GM18505 (cell line): ENCODE measurements around the gene PROX1.

ENCODE experiments used
- ATAC-seq: cut with Tn5 transposase; IDR thresholded peaks from one replicate; pipeline ENCODE4 v1.9.1; 2021; ENCODE audit not compliant: unreplicated experiment
- POLR2A ChIP-seq: IDR thresholded peaks from 4 replicates; pipeline ENCODE4 v1.6.1; 2011; ENCODE audit warnings: borderline replicate concordance; ENCODE audit not compliant: insufficient read depth, insufficient read length; ENCODE audit errors: extremely low read depth

Gene PROX1

DNA sequence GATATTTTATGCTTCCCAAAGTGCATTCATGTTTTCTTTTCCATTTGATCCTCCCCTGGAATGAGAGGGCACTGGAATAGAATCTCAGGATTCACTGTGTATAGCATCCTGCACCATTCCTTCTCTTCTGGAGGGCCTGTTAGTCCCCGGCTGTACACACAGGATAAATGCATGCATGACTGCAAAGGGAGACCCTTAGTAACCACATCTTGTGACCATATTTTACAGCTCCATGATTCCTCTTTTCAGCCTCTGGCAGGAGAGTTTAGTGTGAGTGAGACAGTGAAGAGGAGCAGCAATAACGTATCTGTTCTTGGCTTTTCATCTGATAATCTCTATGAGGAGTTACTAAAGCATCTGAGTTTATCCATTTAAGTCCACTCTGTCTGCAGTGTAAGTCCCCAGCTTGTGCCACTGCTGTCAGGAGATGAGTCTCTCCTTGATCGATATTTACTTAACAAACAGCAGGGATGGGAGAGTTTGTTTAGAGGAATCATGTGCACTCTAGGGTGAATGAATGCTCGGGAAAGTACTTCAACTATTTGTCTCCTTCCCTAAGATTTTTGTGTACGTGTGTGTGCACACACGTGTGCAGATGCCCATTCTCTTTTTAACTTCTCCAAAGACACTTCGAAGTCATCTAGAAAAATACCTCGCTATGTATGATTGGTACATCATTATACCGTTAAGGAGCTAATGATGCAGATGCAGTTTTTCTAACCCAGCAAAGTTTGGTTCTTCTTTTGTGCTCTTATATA, 41.1 kb downstream of the PROX1 start:
- TF ChIP-seq POLR2A = no peak
- no peak for ATAC-seq

DNA sequence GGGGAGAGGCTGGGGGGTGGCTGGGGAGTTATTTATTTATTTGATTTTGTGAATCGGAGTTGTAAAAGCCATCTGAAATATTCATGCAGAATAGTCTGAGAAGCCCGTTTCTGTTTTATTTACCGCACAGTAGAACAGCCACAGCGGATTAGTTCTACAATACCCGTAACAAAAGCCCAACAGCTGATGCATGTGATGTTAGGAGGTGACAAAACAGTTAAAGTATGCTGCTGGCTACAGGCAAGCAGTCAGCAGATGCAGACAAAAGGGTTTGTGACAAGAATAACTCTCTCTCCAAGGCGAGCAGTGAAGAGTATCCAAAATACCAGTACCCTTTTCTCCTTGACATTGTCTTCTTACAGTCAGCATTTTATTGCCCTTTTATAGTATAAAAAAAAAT, 42.0 kb downstream of the PROX1 start:
- ATAC-seq = no peak
- TF ChIP-seq POLR2A = no peak

DNA sequence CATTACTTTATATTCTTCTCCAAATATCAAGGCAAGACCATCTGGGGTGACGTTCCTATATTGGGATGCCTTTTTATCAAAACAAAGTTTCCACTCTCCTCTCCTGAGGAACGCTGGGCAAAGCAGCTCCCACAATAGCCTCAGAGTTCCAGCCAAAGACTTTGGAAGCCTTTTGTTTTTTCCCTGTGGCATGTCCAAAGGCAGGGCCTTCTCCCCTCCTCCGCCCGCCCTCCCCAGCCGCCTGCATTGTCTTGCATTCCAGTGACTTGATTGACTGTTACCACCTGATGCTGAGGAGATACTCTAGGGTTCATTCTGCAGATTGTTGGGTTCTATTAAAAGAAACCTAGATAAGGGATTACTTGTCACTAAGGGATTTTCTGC, 43.5 kb downstream of the PROX1 start:
- ATAC-seq = no peak
- TF ChIP-seq POLR2A = no peak

DNA sequence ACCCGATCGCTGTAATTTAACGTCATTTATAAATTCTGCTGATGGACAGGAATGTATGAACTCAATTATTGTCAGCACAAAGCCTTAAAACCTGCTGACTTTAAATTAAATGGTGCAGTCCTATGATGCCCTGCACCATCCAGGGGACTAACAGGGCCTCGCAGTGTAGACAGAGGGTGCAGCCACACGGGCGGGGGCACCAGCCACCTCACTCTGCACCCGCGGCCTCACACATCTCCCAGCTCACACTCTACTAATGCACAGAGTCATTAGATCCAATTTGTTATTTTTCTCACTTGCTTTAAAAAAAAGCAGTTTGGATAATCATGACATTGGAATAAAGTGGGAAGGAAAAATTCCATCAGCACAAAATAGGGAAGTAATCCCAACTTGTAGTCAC, 49.7 kb downstream of the PROX1 start:
- ATAC-seq = no peak
- no peak for TF ChIP-seq POLR2A

DNA sequence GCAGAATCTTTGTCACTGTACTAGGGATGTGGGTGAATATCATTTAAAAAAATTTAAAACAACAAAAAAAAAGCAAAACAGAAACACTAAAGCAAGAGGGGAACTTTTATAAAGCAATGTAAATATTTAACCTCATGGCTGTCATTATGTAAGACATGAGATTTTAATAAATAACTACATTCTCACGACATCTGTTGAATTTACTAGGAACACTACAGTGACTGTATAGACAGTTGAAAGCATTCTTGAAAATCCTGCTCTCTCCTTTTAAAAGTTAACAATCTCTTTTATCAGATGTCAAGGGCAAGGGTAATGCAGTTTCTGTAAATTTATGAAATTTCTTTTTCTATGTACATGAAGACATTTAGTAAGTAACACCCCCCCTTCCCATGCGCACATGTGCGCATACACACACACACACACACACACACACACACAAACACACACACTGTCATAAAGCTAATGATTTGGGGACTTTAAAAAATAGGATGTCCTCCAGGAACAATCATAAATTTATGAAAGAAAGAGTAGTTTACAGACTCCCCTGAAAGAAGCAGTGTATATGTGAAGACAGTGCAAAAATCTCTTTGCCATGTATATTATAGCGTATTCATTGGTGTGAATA, 51.7 kb downstream of the PROX1 start:
- ATAC-seq = no peak
- TF ChIP-seq POLR2A = no peak

DNA sequence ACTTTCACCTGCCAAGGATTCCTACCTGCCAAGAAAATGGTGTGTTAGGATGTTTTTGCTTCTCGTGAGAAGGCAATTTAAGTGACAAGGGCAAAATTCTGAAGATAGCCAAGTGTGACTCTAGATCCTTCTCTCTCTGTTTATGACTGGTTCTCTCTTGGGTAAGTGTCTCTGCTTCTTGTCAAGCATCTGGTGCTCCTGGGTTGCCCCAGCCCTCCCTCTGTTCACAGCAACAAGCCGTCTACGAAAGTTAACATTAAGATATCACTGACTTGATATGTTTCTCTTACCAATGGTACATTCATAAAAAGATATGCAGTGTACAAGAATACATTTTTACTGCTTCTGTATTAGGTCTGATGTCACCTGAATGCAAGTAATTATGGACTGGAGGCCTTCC, 55.4 kb downstream of the PROX1 start:
- no peak for ATAC-seq
- no peak for TF ChIP-seq POLR2A

DNA sequence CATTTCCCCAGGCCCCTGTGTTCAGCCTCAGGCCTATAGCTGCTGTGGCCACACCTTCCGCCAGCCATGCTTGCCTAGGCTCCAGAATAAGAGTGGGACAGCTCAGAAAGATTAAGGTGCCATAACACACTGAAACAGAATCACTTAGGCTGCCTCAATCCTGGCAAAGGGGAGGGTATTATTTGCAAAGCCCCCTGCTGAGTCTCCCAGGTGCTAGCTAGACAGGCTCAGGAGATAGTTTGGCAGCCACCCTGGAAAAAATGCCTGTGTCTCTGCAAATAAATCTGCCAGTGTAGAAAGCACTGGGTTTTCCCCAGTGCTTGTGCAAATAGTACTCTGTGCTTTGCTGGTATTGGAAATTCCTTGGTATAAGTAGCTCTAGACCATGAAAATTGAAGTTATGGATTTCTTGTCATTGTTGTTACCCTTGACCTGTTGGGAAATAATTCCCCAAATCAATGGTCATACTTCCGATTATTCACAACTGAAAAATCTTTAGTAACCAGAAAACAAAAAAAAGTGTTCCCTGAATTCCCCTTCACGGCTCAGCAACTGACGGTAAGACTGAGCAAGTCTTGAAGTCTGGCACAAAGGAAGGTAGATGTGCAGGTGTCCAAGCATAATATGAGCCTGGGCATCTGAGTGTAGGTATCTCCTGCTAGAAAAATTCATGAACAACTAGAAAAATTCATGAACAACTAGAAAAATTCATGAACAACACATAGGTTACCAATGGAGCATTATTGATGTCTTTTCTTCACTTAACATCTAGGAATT, 56.9 kb downstream of the PROX1 start:
- no peak for ATAC-seq
- TF ChIP-seq POLR2A = no peak

DNA sequence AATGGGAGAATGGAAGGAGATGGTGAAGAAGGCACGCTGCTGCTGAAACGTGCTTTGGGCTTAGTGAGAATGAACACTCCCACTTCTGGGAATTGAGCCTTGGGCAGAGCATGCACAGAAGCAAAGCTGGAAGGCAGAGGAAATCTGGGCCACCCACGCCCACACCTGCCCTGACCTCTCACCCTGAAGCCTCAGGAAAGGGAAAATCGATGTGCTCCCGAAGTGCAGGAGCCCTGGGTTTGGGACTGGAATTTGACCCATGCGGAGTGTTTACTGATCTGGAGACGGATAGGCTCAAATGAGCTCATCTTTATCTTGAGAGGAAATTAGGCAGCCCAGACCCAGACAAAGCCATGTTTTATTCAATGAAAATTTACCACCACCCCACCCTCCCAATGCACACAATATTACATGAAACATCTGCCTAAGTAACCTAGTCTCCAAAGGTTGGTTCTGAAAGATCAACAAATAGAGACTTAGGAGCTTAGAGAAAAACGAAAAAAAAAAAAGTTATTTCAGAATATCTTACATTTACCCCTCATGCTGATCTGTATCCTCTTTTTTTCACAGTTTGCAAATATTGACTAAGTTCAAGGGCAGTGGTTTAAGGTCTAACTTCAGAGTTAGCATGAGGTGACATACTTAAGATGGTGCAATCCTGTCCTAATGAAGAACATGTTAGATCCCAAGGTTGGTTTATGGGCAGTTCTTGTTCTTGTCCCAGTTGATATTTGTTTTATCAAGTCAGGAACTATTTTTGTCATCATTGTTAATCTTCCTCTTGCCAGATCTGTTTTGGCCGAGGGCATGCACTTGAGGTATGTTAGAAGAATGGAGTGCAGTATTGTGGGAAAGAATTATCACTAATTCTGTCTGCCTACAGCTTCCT, 63.0 kb downstream of the PROX1 start:
- no peak for TF ChIP-seq POLR2A
- ATAC-seq = no peak

DNA sequence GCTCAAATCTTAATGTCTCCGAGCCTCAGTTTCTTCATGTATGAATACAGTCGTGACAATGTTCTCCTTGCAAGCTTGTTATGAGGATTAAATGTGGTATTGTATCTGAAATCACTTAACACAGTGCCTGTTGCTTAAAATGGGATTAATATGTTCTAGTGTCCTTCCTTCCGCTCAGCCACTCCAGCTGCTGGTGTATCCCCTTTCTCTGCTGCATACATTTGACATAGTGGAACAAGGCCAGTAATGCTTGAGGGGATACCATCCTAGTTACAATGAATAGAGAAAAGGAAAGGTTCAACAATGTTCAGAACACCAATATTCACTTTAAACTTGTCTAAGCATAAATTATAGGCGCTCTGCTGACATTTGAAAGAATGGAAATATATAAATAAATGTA, 64.0 kb downstream of the PROX1 start:
- ATAC-seq = no peak
- no peak for TF ChIP-seq POLR2A

DNA sequence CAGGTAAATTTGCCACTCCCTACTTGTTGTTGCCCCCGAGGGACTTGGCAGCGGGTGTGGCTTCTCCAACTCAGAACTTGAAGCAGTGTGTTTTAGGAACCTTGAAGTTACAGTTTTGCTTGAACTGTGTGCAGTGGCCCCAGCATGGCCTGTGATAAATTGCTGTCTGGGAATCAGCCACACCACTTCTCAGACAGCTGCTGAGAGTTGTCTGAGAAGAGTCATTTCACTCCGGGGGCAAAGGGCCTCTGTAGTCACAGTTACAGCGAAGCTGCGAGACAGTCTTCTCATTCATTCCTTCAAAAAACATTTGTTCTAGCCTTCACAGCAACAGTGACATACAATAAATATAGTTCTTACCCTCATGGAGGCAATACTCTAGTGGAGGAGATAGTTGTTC, 70.3 kb downstream of the PROX1 start:
- no peak for TF ChIP-seq POLR2A
- ATAC-seq = no peak

DNA sequence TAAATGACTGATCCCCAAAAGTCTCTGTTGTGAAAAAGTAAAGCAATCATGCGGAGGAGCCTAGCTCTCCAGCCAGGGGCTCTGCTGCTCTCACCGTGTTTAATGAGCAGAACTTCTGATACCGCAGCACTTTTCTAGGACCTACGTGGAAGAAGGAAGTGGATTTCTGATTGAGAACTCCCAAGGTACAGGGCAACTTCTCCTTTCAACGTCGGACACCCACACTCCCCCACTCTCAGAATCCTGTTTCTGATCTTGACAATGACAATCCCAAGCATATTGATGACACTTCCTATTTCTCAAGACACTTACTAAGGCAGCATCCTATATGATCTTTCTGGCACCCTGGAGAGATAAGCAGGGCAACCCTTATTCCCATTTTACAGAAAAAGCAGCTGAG, 78.4 kb downstream of the PROX1 start:
- ATAC-seq = no peak
- TF ChIP-seq POLR2A = no peak

DNA sequence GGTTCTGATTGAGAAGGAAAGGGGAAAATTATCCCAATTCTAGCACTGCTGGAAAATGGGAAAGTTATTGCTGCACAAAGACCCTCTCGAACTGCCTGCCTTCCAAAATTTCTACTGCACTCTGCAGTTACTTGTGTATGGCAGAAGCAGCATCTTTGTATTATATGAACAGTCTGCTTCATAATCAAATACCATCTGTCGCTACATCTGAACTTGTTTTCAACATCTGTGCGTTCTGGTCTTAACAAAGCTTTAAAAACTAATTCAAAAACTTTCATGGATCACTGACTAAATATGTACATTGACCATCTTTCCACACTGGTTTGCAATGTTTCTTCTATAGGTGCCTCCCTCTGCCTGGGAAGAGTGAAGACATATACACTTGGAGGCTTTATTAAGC, 79.2 kb downstream of the PROX1 start:
- TF ChIP-seq POLR2A = no peak
- no peak for ATAC-seq

DNA sequence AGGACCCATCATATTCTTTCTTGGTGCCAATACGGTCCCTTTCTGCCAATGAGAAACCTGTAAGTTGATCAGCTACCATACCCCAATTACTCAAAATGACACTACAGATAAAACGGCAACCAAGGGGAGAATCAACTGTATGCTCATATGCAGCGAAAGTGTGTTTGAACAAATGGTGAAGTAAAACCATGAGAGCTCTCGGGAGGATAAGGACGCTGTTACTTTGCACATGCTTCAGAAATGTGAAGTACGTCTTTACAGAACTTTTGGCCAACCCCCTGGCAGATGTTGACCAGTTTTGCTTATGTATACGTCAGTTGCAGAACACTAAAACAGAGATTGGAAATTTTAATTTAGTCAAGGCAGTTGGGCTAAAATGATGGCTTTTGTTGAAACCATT, 79.6 kb downstream of the PROX1 start:
- TF ChIP-seq POLR2A = no peak
- no peak for ATAC-seq

DNA sequence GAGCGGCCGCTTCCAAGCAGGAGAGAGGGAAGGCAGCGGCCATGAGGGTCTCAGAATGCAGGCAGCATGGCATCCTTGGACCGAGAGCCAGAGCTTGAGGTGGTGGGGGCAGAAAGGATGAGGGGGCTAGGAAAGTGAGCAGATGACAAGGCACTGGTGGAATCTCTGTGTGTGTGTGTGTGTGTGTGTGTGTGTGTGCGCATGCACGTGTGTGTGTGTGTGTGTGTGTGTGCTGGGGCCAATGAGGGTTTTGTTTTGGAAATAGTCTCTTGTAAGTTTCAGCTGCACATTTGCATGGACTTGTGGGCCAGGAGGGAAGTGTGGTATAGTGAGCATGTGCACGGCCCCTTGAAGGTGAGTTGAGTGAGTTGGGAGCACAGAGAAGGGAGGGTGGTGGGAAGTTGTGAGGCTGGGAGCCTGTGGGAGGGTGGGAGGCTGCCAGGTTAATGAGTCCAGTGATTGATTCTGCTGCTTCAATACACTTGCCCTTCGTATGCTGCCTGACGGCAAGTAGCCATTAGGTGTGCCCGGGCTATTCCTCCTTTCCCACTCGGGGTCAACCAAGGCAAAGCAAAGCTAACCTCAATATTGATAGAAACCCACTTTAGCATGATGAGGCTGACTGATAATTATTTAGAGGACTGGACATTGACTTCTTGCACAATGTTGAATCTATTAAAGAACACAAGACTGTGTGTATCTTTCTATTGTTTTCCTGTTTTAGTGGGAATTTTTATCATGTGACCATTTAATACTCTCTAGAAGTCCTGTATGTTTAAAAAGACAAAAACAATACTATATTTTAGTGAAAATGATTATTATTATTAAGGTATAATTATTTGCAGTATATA, 80.3 kb downstream of the PROX1 start:
- TF ChIP-seq POLR2A = no peak
- no peak for ATAC-seq
